PC-3 (cell line): Measurements from ENCODE around the gene STON1.

ENCODE experiments used
- CTCF ChIP-seq: fragments of 300-600 bp; sonication (generic); conservative IDR thresholded peaks from 2 replicates; pipeline ENCODE4 v1.5.1; 2017; ENCODE audit warnings: antibody characterized with exemption, low read depth, mild to moderate bottlenecking, low read length
- EZH2 ChIP-seq: fragments of 300-600 bp; sonication (generic); IDR thresholded peaks from one replicate; pipeline ENCODE4 v1.6.1; 2017; ENCODE audit warnings: antibody characterized with exemption, mild to moderate bottlenecking, low read length; ENCODE audit not compliant: unreplicated experiment

- no peak for TF ChIP-seq CTCF
- TF ChIP-seq EZH2: no peak
Measured at GRCh38 chr2:48584551-48584950, 54.6 kb downstream of the STON1 start.
